H9 (cell line): ENCODE data around the gene RPL10A. TPM values are rescaled to one million over a fixed set of nuclear protein-coding genes. Genes with fewer than 3 reads are reported as not detected.

Experiments used
- DNase-seq: peaks from one replicate; pipeline ENCODE4 v3.0.0-alpha.2; 2017
- H2AFZ ChIP-seq: one replicate; pipeline ENCODE4 v1.6.1; 2013; ENCODE audit warnings: mild to moderate bottlenecking, low read length, control low read depth, moderate library complexity
- H2AK5ac ChIP-seq: 2 replicates; pipeline ENCODE4 v1.6.1; 2013; ENCODE audit warnings: low read length, control low read depth, mixed read lengths; ENCODE audit not compliant: insufficient read length
- H2BK120ac ChIP-seq: one replicate; pipeline ENCODE4 v1.6.1; 2013; ENCODE audit warnings: low read depth, mild to moderate bottlenecking, low read length, control low read depth, inconsistent platforms; ENCODE audit not compliant: poor library complexity, severe bottlenecking
- H2BK12ac ChIP-seq: 2 replicates; pipeline ENCODE4 v1.6.1; 2013; ENCODE audit warnings: low read length, control low read depth, mixed read lengths, low read depth; ENCODE audit not compliant: insufficient read length
- H2BK15ac ChIP-seq: 2 replicates; pipeline ENCODE4 v1.6.1; 2013; ENCODE audit warnings: low read depth, low read length, control low read depth
- H2BK20ac ChIP-seq: one replicate; pipeline ENCODE4 v1.6.1; 2013; ENCODE audit warnings: low read depth, mild to moderate bottlenecking, low read length, control low read depth, inconsistent platforms; ENCODE audit not compliant: poor library complexity, severe bottlenecking
- H2BK5ac ChIP-seq: 2 replicates; pipeline ENCODE4 v1.6.1; 2013; ENCODE audit warnings: low read length, control low read depth, mixed read lengths; ENCODE audit not compliant: insufficient read length
- H3K14ac ChIP-seq: 2 replicates; pipeline ENCODE4 v1.6.1; 2013; ENCODE audit warnings: low read length, control low read depth; ENCODE audit not compliant: insufficient read depth
- H3K18ac ChIP-seq: 2 replicates; pipeline ENCODE4 v1.6.1; 2013; ENCODE audit warnings: low read depth, mild to moderate bottlenecking, mixed read lengths, low read length, control low read depth; ENCODE audit not compliant: insufficient read length
- H3K23ac ChIP-seq: 2 replicates; pipeline ENCODE4 v1.6.1; 2013; ENCODE audit warnings: low read length, control low read depth, mixed read lengths, low read depth; ENCODE audit not compliant: insufficient read length
- H3K23me2 ChIP-seq: 2 replicates; pipeline ENCODE4 v1.6.1; 2013; ENCODE audit warnings: low read depth, mild to moderate bottlenecking, mixed read lengths, low read length, control low read depth; ENCODE audit not compliant: insufficient read length, poor library complexity, severe bottlenecking
- H3K27ac ChIP-seq: 2 replicates; pipeline ENCODE4 v1.5.1; 2013; ENCODE audit warnings: low read length, control low read depth, mixed read lengths, low read depth; ENCODE audit not compliant: insufficient read length
- H3K27me3 ChIP-seq: 2 replicates; pipeline ENCODE4 v1.6.1; 2013; ENCODE audit warnings: low read length, control low read depth, inconsistent platforms; ENCODE audit not compliant: insufficient read depth
- H3K4ac ChIP-seq: 2 replicates; pipeline ENCODE4 v1.6.1; 2013; ENCODE audit warnings: low read depth, mild to moderate bottlenecking, control low read depth, inconsistent platforms, low read length, moderate library complexity
- H3K4me1 ChIP-seq: 2 replicates; pipeline ENCODE4 v1.6.1; 2013; ENCODE audit warnings: low read length, control low read depth, inconsistent platforms; ENCODE audit not compliant: insufficient read depth
- H3K4me2 ChIP-seq: 2 replicates; pipeline ENCODE4 v1.6.1; 2013; ENCODE audit warnings: low read length, control low read depth, mixed read lengths; ENCODE audit not compliant: insufficient read length, insufficient read depth
- H3K56ac ChIP-seq: 2 replicates; pipeline ENCODE4 v1.6.1; 2013; ENCODE audit warnings: low read depth, mild to moderate bottlenecking, mixed read lengths, low read length, control low read depth; ENCODE audit not compliant: insufficient read length
- H3K79me1 ChIP-seq: 2 replicates; pipeline ENCODE4 v1.6.1; 2013; ENCODE audit warnings: low read depth, mild to moderate bottlenecking, moderate library complexity, low read length, control low read depth, inconsistent platforms; ENCODE audit not compliant: insufficient read depth, poor library complexity, severe bottlenecking
- H3K79me2 ChIP-seq: 2 replicates; pipeline ENCODE4 v1.6.1; 2013; ENCODE audit warnings: low read length, control low read depth, inconsistent platforms; ENCODE audit not compliant: insufficient read depth
- H3K9ac ChIP-seq: 2 replicates; pipeline ENCODE4 v1.6.1; 2013; ENCODE audit warnings: low read length, control low read depth, mixed read lengths; ENCODE audit not compliant: insufficient read length; ENCODE audit errors: extremely low read depth
- H3K9me3 ChIP-seq: one replicate; pipeline ENCODE4 v1.6.1; 2013; ENCODE audit warnings: low read depth, low read length, inconsistent platforms; ENCODE audit not compliant: control insufficient read depth
- H3T11ph ChIP-seq: one replicate; pipeline ENCODE4 v1.6.1; 2013; ENCODE audit warnings: mild to moderate bottlenecking, low read length, control low read depth, inconsistent platforms
- H4K20me1 ChIP-seq: one replicate; pipeline ENCODE4 v1.6.1; 2013; ENCODE audit not compliant: control insufficient read depth, insufficient read length, insufficient read depth
- H4K5ac ChIP-seq: 2 replicates; pipeline ENCODE4 v1.6.1; 2013; ENCODE audit warnings: low read depth, mild to moderate bottlenecking, mixed read lengths, low read length, control low read depth; ENCODE audit not compliant: insufficient read length
- H4K8ac ChIP-seq: replicated peaks from 2 replicates; pipeline ENCODE4 v1.6.1; 2013; ENCODE audit warnings: low read length, control low read depth, mixed read lengths, low read depth; ENCODE audit not compliant: insufficient read length
- H4K91ac ChIP-seq: 2 replicates; pipeline ENCODE4 v1.6.1; 2013; ENCODE audit warnings: low read depth, mild to moderate bottlenecking, moderate library complexity, mixed read lengths, low read length, control low read depth; ENCODE audit not compliant: insufficient read length
- H3K27ac Mint-ChIP-seq, 3 experiments: 2 replicates in 2 of 3; 3 replicates in 1 of 3; pipeline ENCODE4 v1.8.0; 2020 to 2021; ENCODE audit warnings: mixed read lengths in 3 of 3, mild to moderate bottlenecking in 1 of 3, moderate library complexity in 1 of 3
- H3K27me3 Mint-ChIP-seq: 2 replicates; pipeline ENCODE4 v1.8.0; 2021; ENCODE audit warnings: low read depth, mild to moderate bottlenecking, moderate library complexity, mixed read lengths
- H3K36me3 Mint-ChIP-seq, 3 experiments: 2 replicates in 2 of 3; 3 replicates in 1 of 3; pipeline ENCODE4 v1.8.0; 2020 to 2021; ENCODE audit warnings: low read depth in 3 of 3, mixed read lengths in 3 of 3; ENCODE audit not compliant: insufficient read depth in 1 of 3
- H3K4me1 Mint-ChIP-seq, 2 experiments: 2 replicates each; pipeline ENCODE4 v1.8.0; 2020; ENCODE audit warnings: mixed read lengths in 2 of 2
- H3K4me3 Mint-ChIP-seq, 2 experiments: 2 replicates in 1 of 2; 3 replicates in 1 of 2; pipeline ENCODE4 v1.8.0; 2020 to 2021; ENCODE audit warnings: mild to moderate bottlenecking in 2 of 2, mixed read lengths in 2 of 2, moderate library complexity in 1 of 2
- H3K9me3 Mint-ChIP-seq, 2 experiments: 2 replicates in 1 of 2; 3 replicates in 1 of 2; pipeline ENCODE4 v1.8.0; 2020; ENCODE audit warnings: mild to moderate bottlenecking in 2 of 2, mixed read lengths in 2 of 2, moderate library complexity in 1 of 2
- WGBS: extraction: QIAGEN DNeasy Blood & Tissue Kit; methylation state at CpG from one replicate; pipeline ENCODE4 v1.1.7; 2013; ENCODE audit warnings: missing lambda C conversion rate, low lambda C conversion rate, mixed read lengths; ENCODE audit not compliant: insufficient read length; ENCODE audit errors: extremely low coverage; 5-methylcytosine and 5-hydroxymethylcytosine counted together
- total RNA-seq: library from RNA; stranded (reverse); gene quantifications from 2 replicates; pipeline ENCODE4 v1.2.1, GENCODE V29; 2021
- TF ChIP-seq, protein P1 (sequence below): fragments of 200-600 bp; sonication (generic); conservative IDR thresholded peaks from 3 replicates; pipeline ENCODE4 v1.8.0; 2021; ENCODE audit warnings: antibody characterized with exemption, mild to moderate bottlenecking

The RPL10A gene
- total RNA-seq, 1 experiment from 2014 or later, result 1,830 TPM

DNA sequence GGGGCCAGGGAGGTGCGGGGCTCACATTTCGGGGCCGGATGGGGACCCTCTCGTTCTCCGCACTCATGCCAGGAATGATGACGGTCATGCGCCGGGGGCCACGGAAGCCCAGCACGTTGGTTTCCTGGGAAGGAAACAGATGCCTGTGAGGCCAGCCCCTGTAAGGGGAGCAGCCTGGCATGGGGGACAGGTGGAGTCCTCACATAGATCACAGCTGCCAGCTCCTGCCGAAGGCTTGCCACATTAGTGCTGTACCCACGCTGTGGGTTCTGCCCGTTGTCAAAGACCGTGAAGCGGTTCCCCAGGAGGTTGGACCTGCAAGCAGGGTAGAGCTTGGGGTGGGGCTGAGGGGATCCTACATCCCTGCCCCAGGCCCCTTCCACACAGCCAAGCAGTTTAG lies 35.3 kb downstream of the RPL10A start:
- Mint-ChIP-seq H3K36me3 (peaks cover 0 to 2% (median 0%) of the 10 kb centered on the region in 3 experiments; a peak in 1 of 7 replicates), H3K27ac (no peak overlapping the region), H3K9me3 (no peaks in the 10 kb centered on the region), H3K27me3 (peaks cover 32% of the 10 kb centered on the region), H3K4me1 (peaks cover 40 to 45% of the 10 kb centered on the region in 2 experiments), H3K4me3 (no peak overlapping the region)
- no peak overlapping the region for H3K18ac ChIP-seq
- H4K20me1 ChIP-seq, result no peaks in the 10 kb centered on the region
- H3K79me2 ChIP-seq, result no peaks in the 10 kb centered on the region
- no peak for DNase-seq
- no peak overlapping the region for H2BK120ac ChIP-seq
- no peak overlapping the region for H2BK20ac ChIP-seq
- H2AK5ac ChIP-seq, result no peak overlapping the region
- no peak overlapping the region for H3K4ac ChIP-seq
- no peak overlapping the region for H4K5ac ChIP-seq
- H3K23ac ChIP-seq, result no peak overlapping the region
- H3K9me3 ChIP-seq, result no peaks in the 10 kb centered on the region
- H2BK5ac ChIP-seq, result no peak overlapping the region
- H3K4me1 ChIP-seq, result peaks cover 7% of the 10 kb centered on the region; the same call in 1 of the 2 replicates
- no peak overlapping the region for H2BK12ac ChIP-seq
- no peaks in the 10 kb centered on the region for H3K27me3 ChIP-seq
- no peak overlapping the region for H3T11ph ChIP-seq
- H3K27ac ChIP-seq, result no peak overlapping the region
- no peak overlapping the region for H3K4me2 ChIP-seq
- no peak overlapping the region for H2BK15ac ChIP-seq
- H4K91ac ChIP-seq, result no peak overlapping the region
- H3K9ac ChIP-seq, result no peak overlapping the region
- H3K14ac ChIP-seq, result no peak overlapping the region
- H4K8ac ChIP-seq, result no peak overlapping the region
- WGBS, result no CpG with 5 or more reads among the region's 15 CpGs
- TF ChIP-seq, protein P1, sequence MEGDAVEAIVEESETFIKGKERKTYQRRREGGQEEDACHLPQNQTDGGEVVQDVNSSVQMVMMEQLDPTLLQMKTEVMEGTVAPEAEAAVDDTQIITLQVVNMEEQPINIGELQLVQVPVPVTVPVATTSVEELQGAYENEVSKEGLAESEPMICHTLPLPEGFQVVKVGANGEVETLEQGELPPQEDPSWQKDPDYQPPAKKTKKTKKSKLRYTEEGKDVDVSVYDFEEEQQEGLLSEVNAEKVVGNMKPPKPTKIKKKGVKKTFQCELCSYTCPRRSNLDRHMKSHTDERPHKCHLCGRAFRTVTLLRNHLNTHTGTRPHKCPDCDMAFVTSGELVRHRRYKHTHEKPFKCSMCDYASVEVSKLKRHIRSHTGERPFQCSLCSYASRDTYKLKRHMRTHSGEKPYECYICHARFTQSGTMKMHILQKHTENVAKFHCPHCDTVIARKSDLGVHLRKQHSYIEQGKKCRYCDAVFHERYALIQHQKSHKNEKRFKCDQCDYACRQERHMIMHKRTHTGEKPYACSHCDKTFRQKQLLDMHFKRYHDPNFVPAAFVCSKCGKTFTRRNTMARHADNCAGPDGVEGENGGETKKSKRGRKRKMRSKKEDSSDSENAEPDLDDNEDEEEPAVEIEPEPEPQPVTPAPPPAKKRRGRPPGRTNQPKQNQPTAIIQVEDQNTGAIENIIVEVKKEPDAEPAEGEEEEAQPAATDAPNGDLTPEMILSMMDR, result no peak
- H3K79me1 ChIP-seq, result no peaks in the 10 kb centered on the region
- no peaks in the 10 kb centered on the region for H3K23me2 ChIP-seq
- H3K56ac ChIP-seq, result no peak overlapping the region
- H2AFZ ChIP-seq, result no peak overlapping the region
